T-helper 22 cell (primary cell): ENCODE results near the gene SIM2.

ENCODE experiments used
- DNase-seq: peaks from one replicate; pipeline ENCODE4 v3.0.0-alpha.2; 2020; ENCODE audit warnings: low read depth

SIM2 gene

DNA sequence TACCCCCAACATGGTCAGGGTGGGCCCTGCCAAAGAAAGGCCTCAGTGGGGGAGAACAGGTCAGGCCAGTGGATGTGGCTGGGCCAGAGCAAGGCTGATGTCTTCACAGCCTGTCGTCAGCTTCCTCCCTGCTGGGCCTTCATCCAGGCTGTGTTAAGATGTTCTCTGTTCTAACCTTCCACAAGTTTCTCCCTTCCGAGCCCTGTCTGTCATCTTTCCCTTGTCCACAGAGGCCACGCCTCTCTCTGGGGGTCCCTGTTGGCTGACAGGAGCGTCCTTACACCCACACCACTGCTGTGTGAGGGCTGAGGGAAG, 36.2 kb downstream of the SIM2 start:
- no peak for DNase-seq

GRCh38 chr21:36735724-36736320, 36.9 kb downstream of the SIM2 start:
- no peak for DNase-seq

- DNase-seq: no peak
Observed at GRCh38 chr21:36738489-36739126, 39.7 kb downstream of the SIM2 start.

GRCh38 chr21:36741506-36741905, 42.6 kb downstream of the SIM2 start:
- no peak for DNase-seq

DNA sequence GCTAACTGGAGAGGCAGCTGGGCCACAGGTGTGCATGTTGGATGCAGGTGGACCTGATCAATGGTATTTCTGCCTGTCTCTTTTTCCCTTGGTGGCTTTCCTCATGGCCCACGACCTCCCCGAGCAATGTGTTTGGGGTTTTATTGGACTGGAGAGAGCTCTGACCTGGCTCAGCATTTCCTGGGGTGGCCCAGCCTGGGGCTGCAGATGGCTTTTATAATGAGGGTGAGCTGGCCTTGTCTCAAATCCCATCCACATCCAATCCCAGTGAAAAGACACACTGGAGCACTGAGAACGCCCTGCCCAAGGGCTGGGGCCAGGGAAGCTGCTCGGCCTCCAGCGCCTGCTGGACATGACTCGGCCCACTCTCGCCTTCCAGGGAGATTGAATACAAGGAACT, 44.1 kb downstream of the SIM2 start:
- no peak for DNase-seq

GRCh38 chr21:36743446-36743845, 44.5 kb downstream of the SIM2 start:
- no peak for DNase-seq

- DNase-seq: no peak
Observed at GRCh38 chr21:36744190-36744559, 45.3 kb downstream of the SIM2 start.

- DNase-seq: no peak
Observed at GRCh38 chr21:36744560-36745231, 45.8 kb downstream of the SIM2 start.

GRCh38 chr21:36745459-36745858, 46.5 kb downstream of the SIM2 start:
- DNase-seq: no peak

- DNase-seq: no peak
Observed at GRCh38 chr21:36747041-36747814, 48.3 kb downstream of the SIM2 start.

- no peak for DNase-seq
Observed at GRCh38 chr21:36747815-36748383, 49.0 kb downstream of the SIM2 start.

- no peak for DNase-seq
Observed at GRCh38 chr21:36749935-36750575, 51.1 kb downstream of the SIM2 start.

DNA sequence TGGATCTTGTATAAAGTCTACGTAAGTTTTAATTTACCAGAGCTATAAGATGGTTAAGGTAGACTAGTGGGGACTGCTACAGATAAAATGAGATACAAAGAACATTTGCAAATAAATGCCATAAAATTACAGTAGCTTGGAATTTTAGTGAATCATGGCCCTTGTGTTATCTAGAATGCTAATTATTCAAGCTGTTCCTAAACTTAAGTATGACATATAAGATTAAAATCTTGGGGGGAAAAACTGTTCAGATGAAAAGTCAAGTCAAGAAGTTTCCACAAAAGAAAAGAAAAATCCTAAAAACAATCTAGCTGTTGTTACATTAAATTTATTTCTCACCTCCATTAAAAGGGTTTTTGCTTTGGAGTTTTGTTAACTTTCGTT, 51.7 kb downstream of the SIM2 start:
- DNase-seq: no peak

GRCh38 chr21:36751383-36751782, 52.5 kb downstream of the SIM2 start:
- no peak for DNase-seq

DNA sequence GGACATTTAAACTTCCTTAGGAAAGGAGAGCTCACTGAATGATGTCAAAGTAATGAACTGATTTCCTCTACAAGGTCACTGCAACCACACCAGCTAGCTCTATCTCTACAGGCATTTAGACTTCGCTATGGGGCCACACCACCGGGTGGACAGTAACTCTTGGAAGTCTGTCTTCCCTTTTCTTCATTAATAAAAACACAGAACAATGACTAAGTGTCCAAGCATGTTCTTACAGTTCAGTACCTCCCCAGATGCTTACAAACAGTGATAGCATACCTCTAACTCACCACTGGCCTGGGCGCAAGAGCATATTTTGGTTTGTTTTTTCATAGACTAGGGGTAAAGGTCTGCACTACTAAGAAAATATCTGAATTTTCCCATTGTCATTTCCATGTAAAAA, 54.6 kb downstream of the SIM2 start:
- DNase-seq: no peak

DNA sequence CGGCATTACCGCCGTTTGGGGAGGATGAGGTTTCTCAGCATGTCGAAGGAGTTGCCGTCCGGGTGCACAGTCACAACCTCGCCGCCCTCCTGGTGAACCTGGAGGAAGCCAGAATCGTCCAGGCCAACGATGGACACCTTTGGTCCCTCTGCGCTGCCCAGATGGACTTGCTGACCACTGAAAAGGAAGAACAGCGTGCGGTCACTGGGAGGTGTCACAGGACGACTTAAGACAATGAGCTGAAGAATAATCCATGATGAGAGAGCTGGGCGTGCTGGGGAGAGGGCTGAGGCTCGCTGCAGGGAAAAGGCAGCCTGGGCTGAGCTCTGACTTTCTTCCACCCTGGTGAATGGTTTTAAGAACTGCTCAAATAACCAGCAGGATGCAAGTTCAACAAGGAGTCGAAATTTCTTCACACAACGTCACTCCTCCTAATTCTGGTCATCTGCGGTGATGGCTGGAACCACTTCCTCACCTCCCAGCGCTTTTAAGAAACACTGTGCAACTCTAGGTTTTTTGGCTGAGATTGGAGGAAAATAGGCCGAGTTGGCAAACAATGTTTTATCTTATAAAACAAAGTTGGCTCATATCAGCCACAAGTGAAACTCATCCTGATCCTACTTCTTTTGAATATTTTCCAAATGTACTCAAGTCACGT, 55.5 kb downstream of the SIM2 start:
- DNase-seq: no peak

DNA sequence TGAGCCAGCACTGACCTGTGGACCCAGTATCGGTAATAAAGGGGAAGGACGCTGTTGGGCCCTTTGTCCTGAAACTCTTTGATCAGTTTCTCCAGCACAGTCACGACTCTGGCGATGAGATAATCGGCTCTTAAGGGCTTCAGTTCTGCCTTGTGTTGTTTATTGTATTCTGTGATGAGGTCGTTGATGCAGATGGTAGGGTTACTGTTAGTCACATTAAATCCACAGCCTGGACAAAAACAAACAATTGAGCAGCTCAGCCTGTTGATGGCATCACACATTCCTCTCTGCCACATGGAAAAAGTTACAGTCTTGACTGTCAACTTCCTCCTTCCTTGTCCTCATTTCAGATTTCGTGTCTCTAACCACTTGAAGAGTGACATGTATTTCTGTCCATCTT, 57.6 kb downstream of the SIM2 start:
- no peak for DNase-seq

DNA sequence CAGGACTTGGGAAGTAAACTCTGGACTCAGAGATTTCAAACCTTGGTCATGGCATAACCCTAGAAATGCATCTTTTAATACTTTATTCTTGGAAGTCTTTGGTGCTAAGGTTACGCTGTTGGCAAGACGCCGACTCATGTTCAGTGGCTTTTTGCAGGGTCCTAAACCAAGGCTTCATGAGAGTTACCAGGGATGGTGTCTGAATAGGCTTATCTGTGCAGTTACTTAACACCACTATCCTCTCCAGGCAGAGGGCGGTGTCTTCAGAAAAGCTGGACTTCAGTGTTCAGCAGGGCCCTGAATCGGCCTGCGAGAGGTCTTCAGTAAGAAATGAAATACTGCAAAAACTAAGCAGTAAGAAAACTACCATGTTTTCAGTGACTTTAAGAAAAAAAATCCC, 58.3 kb downstream of the SIM2 start:
- DNase-seq: no peak

DNA sequence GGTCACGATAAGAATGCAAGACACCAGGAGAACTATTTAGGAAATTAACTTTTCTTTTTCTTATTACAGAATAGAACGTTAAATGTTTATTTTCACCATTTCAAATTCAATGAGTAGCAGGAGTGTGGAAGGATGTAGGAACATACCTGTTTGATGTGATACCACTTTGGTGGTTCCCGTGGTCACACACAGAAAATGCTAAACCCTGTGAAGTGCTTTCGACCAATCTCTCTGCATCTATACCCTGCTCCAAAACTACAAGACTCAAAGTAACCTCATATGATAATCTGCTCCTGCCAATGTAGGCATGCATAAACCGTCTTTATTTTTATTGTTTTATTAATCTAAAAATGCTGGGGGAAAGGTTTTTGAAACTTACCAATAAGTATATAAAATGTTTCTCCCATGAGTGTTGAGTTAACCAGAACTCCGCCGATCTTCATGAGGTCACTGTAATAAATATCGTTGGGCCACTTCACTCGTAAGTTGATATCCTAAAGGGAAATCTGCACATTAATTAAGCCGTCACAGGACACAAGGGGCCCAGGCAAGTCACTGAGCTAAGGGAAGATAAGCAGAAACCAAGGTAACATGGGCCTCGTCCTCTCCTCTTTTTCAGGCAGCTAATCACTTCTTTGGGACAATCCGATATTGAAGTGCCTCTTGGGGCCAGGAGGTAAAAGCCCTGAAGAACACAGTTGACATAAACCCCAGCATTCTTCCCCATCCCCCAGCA, 60.6 kb downstream of the SIM2 start:
- no peak for DNase-seq

DNA sequence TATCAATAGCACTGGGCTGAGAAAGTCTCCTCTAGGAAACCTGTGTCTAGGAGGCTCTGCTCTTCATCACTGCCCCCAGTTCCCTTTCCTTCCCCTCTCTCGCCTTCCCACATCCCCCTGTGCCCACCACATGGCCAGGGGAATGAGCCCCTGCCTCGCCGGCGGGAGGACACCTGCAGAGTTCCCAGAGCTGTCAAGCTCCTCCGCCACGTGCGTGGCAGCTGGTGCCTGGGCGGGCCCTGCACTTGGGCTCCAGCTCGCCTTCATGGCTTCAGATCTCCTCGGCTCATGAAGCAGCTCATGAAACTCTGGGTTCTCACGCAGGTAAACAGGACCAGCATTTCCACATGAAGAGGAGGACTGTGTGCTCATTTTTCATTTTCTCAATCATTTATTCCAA, 62.8 kb downstream of the SIM2 start:
- no peak for DNase-seq

DNA sequence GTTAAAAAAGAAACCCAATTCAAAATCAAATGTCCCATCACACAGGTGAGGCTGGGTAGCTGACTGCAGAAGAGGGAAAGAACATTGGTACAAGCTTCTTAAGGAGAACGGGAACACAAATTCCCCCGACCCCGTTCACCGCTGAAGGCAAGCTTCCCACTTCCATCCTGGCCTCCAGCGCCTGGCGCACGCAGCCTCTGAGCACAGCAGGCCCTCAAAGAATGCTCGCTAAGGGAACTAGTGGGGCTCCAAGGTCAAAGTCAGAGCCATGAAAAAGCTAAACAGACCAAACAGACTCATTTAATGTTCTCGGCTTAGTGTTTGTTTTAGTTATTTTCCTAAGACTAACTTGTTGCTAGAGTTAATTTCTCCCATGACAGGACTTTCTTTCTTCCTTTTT, 63.7 kb downstream of the SIM2 start:
- no peak for DNase-seq
